Tongue (tissue), 2 donors: ENCODE results near the gene PLSCR5. TPM values are rescaled to one million over a fixed set of nuclear protein-coding genes. Genes with fewer than 3 reads are reported as not detected.

ENCODE experiments used
- DNase-seq: peaks from one replicate; pipeline ENCODE4 v3.0.0-alpha.2; 2015
- total RNA-seq: library from RNA; depleted of rRNA; stranded (reverse); fragments of >200 nt; gene quantifications from one replicate; pipeline ENCODE4 v1.2.3, GENCODE V29; 2014

PLSCR5 gene
- total RNA-seq, 1 donor from 2014 or later: not detected

DNA sequence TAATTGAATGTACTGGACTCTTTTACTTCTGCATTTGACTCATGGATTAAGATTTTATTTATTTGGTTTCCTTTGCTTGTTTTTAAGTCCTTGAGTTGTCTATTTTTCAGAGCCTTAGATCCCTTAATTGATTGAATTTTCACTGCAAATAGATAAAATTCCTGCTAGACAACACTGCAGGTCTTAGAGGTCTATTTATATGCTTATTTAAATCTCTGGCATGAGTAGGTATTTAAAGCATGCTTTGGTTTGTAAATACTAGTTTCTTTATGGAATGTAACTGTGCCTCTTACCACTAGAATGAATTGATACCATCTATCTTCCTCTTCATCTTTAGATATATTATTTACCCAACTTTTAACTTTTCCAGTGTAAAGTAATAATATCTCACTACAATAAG is 20.0 kb downstream of the PLSCR5 start:
- no peak for DNase-seq

DNA sequence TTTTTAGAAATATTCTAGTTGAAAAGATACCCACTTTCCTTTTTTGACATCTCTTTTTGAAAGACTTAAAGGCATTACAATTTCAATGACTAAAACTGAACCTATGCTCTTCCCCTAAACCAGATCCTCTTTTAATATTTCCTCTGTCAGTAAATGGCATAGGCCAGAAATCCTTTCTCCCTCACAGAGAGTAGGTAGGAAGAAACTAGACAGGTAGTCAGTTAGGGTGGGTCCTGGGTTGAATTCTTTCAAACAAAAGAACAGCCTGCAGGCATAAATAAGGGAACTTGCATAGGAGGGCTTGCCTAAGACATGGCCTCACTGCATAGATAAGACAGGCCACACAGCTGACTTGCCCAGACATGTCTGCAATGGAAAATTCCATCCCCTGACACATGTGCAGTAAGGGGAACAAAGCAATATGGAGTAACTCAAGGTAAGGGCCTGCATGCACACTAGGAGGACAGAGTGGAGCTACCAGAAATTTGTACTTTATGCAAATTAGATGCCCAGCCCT is 23.1 kb downstream of the PLSCR5 start:
- DNase-seq: peak; percentile 6

DNA sequence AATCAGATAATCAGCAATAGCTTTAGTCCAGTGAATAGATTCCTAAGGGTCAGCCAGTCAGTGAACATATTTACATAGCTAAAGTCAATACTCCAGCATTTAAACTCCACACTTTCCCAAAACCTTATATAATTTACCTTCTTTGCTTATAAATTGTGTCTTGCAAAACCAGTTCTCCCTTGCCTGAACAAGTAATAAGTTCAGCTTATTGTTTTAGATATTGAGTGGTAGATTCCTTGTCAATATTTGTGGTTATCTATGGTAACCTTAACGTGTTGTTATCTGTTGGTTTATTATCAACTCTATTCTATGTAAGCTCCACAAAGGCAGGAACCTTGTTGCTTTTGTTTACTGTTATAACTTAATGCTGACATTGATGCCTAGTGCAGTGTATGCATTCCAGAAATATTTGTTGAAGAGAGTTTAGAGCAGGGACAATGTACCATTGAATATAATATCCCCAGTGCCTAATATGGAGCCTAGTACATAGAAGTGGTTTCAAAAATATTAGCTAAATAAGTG is 24.0 kb downstream of the PLSCR5 start:
- DNase-seq: no peak

DNA sequence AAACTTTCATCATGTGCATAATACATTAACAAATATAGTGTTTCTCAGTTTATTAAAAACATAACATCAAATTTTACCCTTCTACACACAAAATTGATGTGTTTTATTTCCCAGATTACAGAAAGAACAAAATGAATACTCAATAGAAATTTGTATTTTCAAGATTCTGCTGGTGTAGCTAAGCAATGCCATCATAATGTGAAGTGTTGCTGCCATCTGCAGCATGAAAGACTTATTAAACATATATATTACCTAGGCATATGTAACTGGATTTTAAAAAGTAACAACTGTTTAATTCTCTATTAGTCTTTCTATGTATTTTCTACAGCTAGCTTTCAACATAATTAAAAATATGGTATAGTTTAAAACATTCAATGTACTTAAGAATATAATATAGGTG is 27.5 kb downstream of the PLSCR5 start:
- peak; percentile 70 for DNase-seq

DNA sequence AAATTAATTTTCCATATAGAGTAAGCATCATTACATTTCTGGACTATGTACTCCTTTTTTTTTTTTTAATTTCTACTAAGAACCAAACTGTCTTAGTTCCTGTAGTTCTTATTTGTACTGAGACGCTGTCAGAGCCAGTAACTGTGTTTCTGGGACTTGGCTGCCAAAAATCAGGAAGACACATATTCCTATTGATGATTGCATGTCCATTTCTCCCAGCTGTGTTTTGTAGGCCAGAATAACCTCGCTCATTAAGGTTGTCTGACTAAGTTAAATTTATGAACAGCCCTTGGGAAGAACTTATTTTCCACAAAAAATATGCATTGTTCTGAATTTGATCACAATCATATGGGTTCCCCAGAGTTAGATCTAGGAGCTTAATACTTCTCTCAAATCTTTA is 29.5 kb downstream of the PLSCR5 start:
- DNase-seq: peak; percentile 22

DNA sequence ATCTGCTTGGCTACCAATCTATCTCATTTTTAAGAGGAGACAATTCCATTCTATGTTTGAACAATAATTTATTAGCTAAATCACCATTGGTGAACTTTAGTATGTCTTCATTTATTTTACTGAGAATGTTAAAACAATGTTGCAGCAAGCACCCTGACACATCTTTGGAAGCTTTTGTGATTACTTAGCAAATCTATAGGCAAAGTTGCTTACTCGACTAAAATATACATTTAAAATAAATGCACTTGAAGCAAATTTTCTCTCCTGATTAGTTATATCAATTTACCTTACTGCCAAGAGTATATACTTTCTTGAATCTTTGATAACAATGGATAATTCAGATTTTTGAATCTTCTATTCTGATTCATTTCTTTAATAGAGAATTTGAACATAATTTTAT is 31.0 kb downstream of the PLSCR5 start:
- DNase-seq: no peak

DNA sequence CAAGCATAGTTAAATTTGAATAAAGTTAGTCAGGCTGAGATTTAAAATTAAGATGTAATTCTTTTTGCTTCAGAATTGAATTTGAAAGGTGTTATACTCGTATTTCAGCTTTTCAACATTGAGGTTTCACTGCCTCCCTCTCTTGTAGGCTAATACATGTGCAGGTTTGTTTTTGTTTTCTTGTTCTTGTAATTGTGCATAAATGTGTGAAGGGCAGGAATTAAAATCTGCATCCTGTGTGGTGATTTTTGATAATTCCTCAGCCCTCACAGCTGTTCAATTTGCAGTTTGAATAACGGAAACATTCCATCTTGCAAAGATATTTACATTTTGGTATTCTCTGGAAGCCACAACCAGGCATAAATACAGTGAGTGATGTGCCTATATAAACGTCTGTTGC is 35.8 kb downstream of the PLSCR5 start:
- no peak for DNase-seq

DNA sequence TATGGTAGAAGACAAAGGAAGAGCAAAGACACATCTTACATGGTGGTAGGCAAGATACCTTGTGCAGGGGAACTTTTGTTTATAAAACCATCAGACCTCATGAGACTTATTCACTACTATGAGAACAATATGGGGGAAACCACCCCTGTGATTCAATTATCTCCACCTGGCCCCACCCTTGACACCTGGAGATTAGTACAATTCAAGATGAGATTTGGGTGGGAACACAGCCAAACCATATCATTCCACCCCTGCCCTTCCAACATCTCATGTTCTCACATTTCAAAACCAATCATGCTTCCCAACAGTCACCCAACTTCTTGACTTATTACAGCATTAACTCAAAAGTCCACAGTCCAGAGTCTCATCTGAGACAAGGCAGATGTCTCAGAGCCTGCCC is 39.0 kb downstream of the PLSCR5 start:
- DNase-seq: no peak

DNA sequence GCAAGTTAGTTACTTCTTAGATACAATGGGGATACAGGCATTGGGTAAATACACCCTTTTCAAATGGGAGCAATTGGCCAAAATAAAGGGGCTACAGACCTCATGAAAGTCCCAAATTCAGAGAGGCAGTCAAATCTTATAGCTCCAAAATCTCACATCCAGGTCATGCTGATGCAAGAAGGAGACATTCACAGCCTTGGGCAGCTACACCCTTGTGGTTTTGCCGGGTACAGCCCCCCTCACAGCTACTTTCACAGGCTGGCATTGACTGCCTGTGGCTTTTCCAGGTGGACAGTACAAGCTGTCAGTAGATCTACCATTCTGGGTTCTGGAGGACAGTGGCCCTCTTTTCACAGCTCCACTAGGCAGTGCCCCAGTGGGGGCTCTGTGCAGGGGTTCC is 43.3 kb downstream of the PLSCR5 start:
- DNase-seq: no peak

DNA sequence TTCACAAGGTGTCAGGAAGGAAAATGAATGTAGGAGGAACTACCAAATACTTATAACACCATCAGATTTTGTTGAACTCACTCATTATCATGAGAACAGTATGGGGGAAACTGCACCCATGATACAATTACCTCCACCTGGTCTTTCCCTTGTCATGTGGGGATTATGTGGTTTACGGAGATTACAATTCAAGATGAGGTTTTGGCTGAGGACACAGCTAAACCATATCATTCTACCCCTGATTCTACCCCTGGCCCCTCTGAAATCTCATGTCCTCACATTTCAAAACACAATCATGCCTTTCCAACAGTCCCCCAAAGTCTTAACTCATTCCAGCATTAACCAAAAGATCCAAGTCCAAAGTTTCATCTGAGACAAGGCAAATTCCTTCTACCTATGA is 43.7 kb downstream of the PLSCR5 start:
- no peak for DNase-seq

DNA sequence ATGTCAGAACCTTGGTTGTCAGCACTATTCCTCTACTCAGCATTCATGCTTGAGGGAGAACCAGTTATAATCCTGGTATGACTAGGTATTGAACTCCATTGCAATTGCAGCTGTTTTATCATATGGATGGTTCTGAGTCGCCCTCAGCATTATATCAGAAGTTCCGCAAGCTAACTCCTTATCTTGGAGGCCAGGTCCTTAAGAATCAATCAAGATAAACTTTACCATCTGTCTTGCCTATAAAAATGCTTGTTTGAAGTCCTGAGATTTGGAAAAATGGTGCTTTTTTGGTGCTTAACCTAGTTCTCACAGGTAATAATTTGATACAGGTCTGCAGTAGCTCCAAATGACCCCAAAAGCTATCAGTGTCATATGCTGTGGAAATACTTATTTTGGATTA is 44.5 kb downstream of the PLSCR5 start:
- no peak for DNase-seq

DNA sequence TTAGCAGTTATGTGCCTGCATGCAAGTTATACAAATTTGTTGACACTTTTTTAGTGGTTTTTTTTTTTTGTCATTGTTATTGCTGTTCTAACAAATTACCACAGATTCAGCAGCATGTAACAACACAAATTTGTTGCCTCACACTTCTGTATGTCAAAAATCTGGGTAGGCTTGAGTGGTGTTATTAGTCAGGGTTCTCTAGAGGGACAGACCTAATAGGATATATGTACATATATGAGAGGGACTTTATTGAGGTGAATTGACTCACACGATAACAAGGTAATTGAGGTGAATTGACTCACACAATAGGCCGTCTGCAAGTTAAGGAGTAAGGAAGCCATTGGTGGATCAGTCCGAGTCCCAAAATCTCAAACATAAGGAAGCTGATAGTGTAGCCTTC is 45.8 kb downstream of the PLSCR5 start:
- DNase-seq: no peak

DNA sequence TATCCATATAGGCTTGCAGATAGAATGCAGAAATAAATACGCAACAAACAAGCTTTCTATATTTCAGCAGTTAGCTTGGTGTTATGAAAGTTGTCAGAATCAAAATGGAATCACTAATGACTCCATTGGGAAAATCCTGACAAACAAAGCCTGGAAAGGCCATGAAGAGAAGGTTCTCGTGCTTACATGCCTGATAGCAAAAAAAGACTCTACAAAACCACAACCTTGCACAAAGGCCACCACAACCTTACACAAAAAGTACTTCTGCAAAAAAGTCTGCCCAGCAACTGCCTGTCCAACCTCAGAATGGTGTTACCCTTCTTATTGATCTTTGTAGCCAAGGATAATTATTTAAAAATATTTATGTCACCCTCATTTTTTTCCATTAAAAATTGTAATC is 46.4 kb downstream of the PLSCR5 start:
- DNase-seq: no peak

DNA sequence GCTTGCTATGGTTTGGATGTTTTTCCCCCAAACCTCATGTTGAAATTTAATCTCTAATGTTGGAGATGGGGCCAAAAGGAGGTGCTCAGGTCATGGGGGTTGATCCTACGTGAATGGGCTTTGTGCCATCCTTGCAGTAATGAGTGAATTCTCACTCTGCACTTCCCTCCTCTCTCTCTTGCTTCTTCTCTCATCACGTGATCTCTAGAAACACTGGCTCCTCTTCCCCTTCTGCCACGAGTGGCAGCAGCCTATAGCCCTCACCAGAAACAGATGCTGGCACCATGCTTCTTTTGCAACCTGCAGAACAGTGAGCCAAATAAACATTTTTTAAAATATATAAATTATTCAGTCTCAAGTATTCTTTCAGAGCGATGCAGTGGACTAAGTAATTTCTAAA is 47.4 kb downstream of the PLSCR5 start:
- DNase-seq: no peak

DNA sequence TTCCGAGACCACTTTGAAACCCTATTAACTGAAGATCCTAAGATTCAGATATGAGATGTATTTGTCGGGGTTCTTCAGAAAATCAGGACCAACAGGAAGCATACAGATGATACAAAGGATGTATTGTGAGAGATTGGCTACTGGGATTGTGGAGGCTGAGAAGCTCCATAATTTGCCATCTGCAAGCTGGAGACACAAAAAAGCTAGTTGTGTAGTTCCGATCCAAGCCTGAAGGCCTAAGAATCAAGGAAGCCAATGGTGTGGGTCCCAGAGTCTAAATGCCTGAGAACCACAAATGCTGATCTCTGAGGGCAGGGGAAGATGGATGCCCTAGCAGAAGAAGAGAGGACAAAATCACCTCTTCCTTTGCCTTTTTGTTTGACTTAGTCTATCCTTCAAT is 49.8 kb downstream of the PLSCR5 start:
- DNase-seq: no peak

DNA sequence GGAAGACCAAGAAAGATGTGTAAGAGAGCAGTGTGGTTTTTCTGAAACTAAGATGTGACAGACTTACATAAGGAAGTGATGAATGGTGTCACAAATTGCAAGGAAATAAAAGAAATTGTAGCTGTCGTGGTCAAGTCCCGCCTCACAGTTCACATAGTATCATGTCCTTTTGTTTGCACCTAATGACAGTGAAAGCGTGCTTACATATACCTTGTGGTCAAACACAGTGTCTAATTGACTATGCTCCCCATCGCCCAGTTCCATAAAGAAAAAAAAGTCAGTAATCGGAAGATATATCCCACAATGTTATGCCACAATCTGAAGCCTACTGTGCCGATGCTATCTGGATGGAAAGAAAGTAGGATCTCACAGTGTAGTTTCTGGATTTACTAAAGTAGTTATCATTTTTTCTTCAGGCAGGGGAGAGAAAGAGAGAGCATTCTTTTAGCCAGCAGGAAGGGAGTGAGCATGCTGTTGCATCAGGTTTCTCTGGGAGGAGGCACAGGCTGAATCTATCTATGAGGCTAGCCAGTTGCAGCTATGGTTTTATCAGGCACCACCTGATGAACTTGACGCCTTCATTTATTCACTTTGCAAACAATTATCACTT is 50.9 kb downstream of the PLSCR5 start:
- DNase-seq: no peak

DNA sequence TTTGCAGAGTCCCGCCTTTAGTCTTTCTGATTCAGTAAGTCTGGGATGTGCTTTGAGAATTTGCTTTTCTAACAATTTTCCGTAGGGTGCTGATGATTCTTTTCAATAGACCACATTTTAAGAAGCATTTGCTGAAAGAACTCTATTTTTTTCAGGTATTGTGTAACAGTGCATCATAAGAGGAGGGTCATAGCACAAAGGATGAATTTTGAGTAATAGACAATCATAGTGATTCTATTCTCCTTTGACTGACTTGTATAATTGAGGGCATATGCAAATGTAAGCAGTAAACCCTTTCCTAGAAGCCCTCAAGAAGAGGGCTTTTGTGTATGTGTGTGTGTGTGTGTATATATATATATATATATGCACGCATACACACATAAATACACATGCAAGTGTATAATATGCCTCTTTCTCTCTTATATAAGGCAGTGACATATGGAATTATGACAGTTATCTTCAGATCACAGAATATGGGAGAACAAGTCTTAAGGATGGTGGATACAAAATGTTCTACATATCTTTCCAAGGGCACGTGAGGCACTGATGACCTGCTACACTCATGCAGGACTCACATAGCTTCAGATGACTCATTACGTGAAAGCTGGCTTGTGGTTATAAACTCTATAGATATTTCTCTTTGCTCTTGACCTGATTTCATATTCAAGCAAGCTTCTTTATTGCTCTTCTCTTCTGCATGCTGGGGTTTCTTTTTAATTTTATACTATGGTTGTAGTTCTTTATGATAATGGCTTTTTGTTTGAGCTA is 54.2 kb downstream of the PLSCR5 start:
- DNase-seq: no peak

DNA sequence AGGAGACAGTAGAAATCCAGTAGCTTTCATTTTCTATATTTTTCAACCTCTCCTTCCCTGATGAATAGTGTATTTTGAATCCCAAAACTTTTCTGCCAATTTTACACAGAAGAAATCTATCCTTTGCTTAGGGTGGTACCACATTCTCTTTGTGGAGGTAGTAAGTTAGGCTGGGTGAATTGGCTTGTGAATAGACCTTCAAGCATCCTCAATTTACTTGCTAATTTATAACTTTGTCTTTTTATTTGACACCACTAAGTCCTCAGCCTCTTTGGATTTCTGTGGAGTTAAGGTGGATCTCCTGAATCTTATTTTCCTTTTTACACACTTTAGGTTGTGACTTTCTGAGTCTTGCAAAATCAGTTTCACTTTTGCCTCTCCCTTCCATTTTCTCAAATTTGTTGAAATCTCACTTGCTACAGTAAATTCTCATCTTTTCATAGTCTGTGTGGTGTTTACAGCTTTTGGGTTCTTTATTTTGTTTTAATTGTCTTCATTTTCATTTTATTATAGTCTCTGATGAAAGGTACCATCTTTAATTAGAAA is 55.0 kb downstream of the PLSCR5 start:
- DNase-seq: no peak

DNA sequence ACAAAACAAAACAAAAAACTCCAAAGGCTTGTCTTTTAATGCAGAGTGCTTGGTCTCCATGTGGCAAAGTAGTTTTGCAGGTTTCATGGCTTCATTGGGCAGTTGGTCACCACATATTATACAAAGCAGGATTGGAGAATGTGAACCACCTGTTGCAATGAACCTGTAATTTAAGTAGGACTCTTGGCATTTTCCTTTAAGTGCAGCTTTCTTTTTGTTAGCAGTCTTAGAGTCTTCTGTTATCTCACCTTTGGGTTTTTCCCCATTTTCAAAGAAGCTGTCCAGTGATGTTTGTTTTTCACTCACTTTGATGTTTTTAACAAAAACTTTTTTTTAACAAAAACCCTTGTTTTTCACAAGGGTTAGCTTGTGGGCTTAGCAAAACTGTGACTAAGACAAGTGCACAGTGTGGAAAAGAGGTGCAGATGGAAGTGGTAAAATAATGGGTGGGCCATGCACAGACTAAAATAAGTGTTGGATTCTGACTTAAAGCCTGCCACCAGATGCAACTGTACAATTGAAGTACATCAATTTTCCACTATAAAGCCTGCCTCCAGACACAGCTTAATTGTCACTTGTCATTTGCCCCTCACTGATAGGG is 57.8 kb downstream of the PLSCR5 start:
- no peak for DNase-seq

DNA sequence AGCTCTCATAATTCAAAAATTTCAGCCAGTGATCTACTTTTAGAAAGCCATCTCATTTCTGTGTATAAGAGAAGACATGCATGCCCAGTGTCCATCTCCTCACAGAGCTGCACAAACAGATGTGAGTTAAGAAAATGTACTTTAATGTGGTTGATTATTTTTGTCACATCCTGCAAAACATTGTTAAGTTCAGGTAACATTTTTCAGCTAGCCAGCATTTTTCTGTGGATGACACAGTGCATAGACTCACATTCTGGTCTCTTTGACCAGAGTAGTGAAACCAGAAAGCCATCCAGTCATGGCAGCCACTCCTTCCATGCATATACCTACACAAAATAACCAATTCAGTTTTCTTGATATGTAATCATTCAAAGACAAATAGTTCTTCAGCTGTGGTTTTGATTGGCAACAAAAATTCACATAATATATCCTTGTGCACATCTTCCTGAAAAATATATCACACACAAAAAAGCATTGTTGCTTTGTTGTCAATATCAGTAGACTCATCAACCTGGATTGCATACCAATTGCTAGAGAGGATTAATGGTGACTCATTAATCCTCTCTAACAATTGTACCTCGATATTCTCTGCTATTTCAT is 58.7 kb downstream of the PLSCR5 start:
- no peak for DNase-seq

DNA sequence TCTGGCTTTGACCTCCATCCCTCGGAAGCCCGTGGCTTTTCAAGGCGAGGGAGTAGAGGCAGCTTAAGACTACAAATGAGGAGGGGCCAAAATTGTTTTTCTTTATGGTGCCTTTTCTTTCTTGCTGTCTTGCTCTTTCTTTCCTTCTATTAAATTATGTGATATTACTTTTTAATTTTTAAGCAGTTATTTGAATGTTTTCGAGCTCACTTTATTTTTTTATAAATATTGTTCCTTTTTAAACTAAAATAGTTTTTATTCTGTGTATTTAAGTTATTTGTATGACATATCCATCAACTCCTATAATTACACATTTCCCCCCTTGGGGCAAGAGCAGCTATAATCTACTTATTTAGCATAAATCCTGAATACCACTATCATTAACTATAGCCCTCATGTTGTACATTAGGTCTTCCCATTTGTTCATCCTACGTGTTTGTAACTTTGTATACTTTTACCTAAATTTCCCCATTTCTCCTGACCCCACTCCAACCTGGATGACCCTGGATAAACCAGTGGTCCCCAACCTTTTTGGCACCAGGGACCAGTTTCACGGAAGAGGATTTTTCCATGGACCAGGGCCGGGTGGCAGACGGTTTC is 60.1 kb downstream of the PLSCR5 start:
- DNase-seq: no peak
